Peyer's patch (tissue), 4 donors: ENCODE measurements around the gene KBTBD12. TPM values are rescaled to one million over a fixed set of nuclear protein-coding genes. Genes with fewer than 3 reads are reported as not detected.

ENCODE experiments used
- DNase-seq, 3 donors: peaks; one replicate each; pipeline ENCODE4 v3.0.0-alpha.2; 2017 to 2019
- H3K27ac ChIP-seq, 4 donors: fragments of 200-600 bp; sonication (generic); one replicate each; pipeline ENCODE4 v1.5.1; 2016 to 2019
- H3K27me3 ChIP-seq, 2 donors: fragments of 200-600 bp; sonication (generic); one replicate each; pipeline ENCODE4 v1.5.1; 2019
- H3K36me3 ChIP-seq, 3 donors: fragments of 200-600 bp; sonication (generic); one replicate each; pipeline ENCODE4 v1.5.1; 2016 to 2019
- H3K4me1 ChIP-seq, 4 donors: fragments of 200-600 bp; sonication (generic); one replicate each; pipeline ENCODE4 v1.5.1; 2016 to 2019
- H3K4me3 ChIP-seq, 4 donors: fragments of 200-600 bp; sonication (generic); 1 replicate in 3 of 4; 2 replicates in 1 of 4; pipeline ENCODE4 v1.5.1; 2016 to 2019; ENCODE audit warnings: mild to moderate bottlenecking in 1 of 4
- H3K9me3 ChIP-seq, 4 donors: fragments of 200-600 bp; sonication (generic); one replicate each; pipeline ENCODE4 v1.5.1; 2016 to 2019; ENCODE audit warnings: mild to moderate bottlenecking in 1 of 4
- CTCF ChIP-seq, 6 experiments: fragments of 450-650 bp in 4 of 6; fragments of 200-600 bp in 2 of 6; sonication (generic) in 1 of 6; IDR thresholded peaks; one replicate each; pipeline ENCODE4 v1.5.1; 2017 to 2019; ENCODE audit warnings: antibody characterized with exemption in 6 of 6, mild to moderate bottlenecking in 3 of 6, moderate library complexity in 1 of 6
- POLR2A ChIP-seq, 2 donors: fragments of 450-650 bp; IDR thresholded peaks; one replicate each; pipeline ENCODE4 v1.5.1; 2017; ENCODE audit warnings: antibody characterized with exemption in 2 of 2, mild to moderate bottlenecking in 2 of 2, moderate library complexity in 2 of 2
- total RNA-seq, 4 donors: library from RNA; depleted of rRNA; stranded (reverse); fragments of >200 nt; gene quantifications; one replicate each; pipeline ENCODE4 v1.1.0, GENCODE V29; 2016

KBTBD12 gene
- total RNA-seq, 4 donors from 2014 or later = 1.5 to 3.5 (median 2.8) TPM

- no peak for DNase-seq
- no peak overlapping the region for H3K27ac ChIP-seq
- TF ChIP-seq POLR2A (IDR thresholded peaks at IDR 0.05) (no peak), CTCF (IDR thresholded peaks at IDR 0.05) (no peak)
- no peaks in the 10 kb centered on the region for H3K27me3 ChIP-seq
- no peak overlapping the region for H3K4me3 ChIP-seq
- H3K36me3 ChIP-seq = no peaks in the 10 kb centered on the region
- no peaks in the 10 kb centered on the region for H3K9me3 ChIP-seq
- no peaks in the 10 kb centered on the region for H3K4me1 ChIP-seq
Measured at GRCh38 chr3:127951276-127951675, 36.2 kb downstream of the KBTBD12 start.

DNA sequence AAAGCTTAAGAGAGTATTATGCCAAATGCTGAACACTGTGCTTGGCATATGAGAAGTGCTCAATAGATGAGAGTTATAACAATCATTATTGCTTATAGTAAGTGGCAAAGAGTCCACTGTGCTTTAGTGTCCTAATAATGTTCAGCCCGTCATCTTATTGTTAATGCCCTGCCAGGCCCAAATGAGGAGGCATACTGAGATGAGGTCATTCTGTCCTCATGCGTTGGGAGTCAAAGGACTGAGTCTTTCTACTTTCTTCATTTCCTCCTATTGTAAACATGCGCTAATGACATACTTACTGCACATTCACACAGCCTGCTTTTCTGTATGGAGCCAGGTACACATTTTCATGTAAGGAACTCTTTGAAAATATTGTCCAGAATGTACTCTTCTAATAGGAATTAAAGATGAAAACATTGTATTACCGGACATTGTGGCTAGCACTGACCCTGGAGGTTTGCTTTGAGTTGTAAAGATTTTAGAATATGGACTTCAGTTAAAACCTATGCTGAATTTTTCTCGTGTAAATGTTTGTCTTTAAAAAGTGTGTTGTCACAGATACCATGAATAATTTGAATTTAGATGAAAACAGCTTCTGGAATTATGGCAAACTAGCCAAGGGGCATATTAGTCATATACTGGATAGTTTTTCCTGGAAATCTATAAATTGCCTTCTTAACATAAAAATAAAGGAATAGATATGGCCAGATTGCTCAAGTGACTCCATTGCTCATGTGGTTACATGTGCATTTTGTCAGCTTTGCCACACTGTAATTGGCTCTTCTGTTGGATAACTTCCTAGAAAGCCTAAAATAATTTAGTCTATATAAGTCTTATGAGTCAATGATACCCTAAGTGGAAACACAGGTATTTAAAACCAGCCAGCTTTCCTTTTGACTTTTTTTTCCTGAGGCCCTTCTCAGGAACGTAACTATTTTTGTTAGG is 38.3 kb downstream of the KBTBD12 start:
- Histone ChIP-seq H3K9me3 (no peaks in the 10 kb centered on the region), H3K36me3 (no peaks in the 10 kb centered on the region), H3K27me3 (no peaks in the 10 kb centered on the region), H3K4me1 (no peaks in the 10 kb centered on the region), H3K4me3 (no peak overlapping the region), H3K27ac (no peak overlapping the region)
- TF ChIP-seq POLR2A (IDR thresholded peaks at IDR 0.05) = no peak
- no peak for TF ChIP-seq CTCF (IDR thresholded peaks at IDR 0.05)
- no peak for DNase-seq

DNA sequence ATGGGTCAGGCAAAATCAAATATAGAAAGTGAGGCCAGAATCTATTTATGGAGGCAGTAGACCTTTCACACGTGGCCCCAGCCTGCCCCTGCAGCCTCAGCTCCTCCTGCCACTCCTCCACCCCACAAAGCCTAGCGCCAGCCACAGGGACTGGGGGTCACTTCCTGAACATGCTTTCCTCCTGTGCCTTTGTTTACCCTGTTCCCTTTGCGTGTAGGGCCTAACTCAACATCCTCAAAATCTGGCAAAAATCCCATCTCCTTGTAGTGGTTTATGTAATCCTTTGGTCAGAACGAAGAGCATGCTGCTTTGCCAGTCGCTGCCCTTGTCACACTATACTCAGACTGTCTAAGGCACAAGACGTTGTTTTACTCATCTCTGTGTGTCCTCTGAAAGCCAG is 39.6 kb downstream of the KBTBD12 start:
- Histone ChIP-seq H3K9me3 (no peaks in the 10 kb centered on the region), H3K27me3 (no peaks in the 10 kb centered on the region), H3K4me1 (no peaks in the 10 kb centered on the region), H3K4me3 (no peak overlapping the region), H3K36me3 (no peaks in the 10 kb centered on the region), H3K27ac (no peak overlapping the region)
- no peak for TF ChIP-seq CTCF (IDR thresholded peaks at IDR 0.05)
- no peak for TF ChIP-seq POLR2A (IDR thresholded peaks at IDR 0.05)
- DNase-seq = no peak

GRCh38 chr3:127955728-127956127 is 40.7 kb downstream of the KBTBD12 start:
- no peaks in the 10 kb centered on the region for H3K9me3 ChIP-seq
- no peak for TF ChIP-seq POLR2A (IDR thresholded peaks at IDR 0.05)
- TF ChIP-seq CTCF (IDR thresholded peaks at IDR 0.05) = no peak
- H3K27me3 ChIP-seq = no peaks in the 10 kb centered on the region
- H3K4me3 ChIP-seq = no peak overlapping the region
- no peaks in the 10 kb centered on the region for H3K4me1 ChIP-seq
- no peak overlapping the region for H3K27ac ChIP-seq
- DNase-seq = no peak
- H3K36me3 ChIP-seq = no peaks in the 10 kb centered on the region

- H3K27me3 ChIP-seq = no peaks in the 10 kb centered on the region
- H3K4me3 ChIP-seq = no peak overlapping the region
- no peak overlapping the region for H3K27ac ChIP-seq
- no peaks in the 10 kb centered on the region for H3K4me1 ChIP-seq
- H3K9me3 ChIP-seq = no peaks in the 10 kb centered on the region
- no peak for DNase-seq
- no peak for TF ChIP-seq CTCF (IDR thresholded peaks at IDR 0.05)
- no peak for TF ChIP-seq POLR2A (IDR thresholded peaks at IDR 0.05)
- H3K36me3 ChIP-seq = no peaks in the 10 kb centered on the region
Measured at GRCh38 chr3:127959041-127959440, 44.0 kb downstream of the KBTBD12 start.
